Gastroesophageal sphincter (tissue), 4 donors: ENCODE results near the gene SNAI1. TPM values are rescaled to one million over a fixed set of nuclear protein-coding genes. Genes with fewer than 3 reads are reported as not detected.

Source experiments
- ATAC-seq: fragments of 150-250 bp; one replicate; pipeline ENCODE4 v1.9.1; 2016; ENCODE audit warnings: mild to moderate bottlenecking, moderate library complexity
- H3K27ac ChIP-seq, 4 donors: fragments of 200-600 bp; sonication (generic) in 3 of 4; 1 replicate in 3 of 4; 2 replicates in 1 of 4; pipeline ENCODE4 v1.5.1; 2016 to 2019
- H3K27me3 ChIP-seq: fragments of 200-600 bp; sonication (generic); one replicate; pipeline ENCODE4 v1.5.1; 2019
- H3K36me3 ChIP-seq, 2 donors: fragments of 200-600 bp; sonication (generic); one replicate each; pipeline ENCODE4 v1.5.1; 2019; ENCODE audit warnings: control low read depth in 1 of 2
- H3K4me1 ChIP-seq, 3 donors: fragments of 200-600 bp; sonication (generic); 1 replicate in 2 of 3; 2 replicates in 1 of 3; pipeline ENCODE4 v1.5.1; 2016 to 2019; ENCODE audit warnings: control low read depth in 2 of 3
- H3K4me3 ChIP-seq, 2 donors: fragments of 200-600 bp; sonication (generic); one replicate each; pipeline ENCODE4 v1.5.1; 2019; ENCODE audit warnings: mild to moderate bottlenecking in 1 of 2, moderate library complexity in 1 of 2
- H3K9me3 ChIP-seq, 3 donors: fragments of 200-600 bp; sonication (generic); one replicate each; pipeline ENCODE4 v1.5.1; 2017 to 2019; ENCODE audit warnings: control low read depth in 2 of 3
- CTCF ChIP-seq, 4 experiments: fragments of 200-600 bp in 2 of 4; fragments of 450-650 bp in 2 of 4; sonication (generic) in 1 of 4; IDR thresholded peaks; one replicate each; pipeline ENCODE4 v1.5.1; 2017 to 2019; ENCODE audit warnings: antibody characterized with exemption in 4 of 4, mild to moderate bottlenecking in 2 of 4, moderate library complexity in 2 of 4
- EP300 ChIP-seq: sonication (generic); formaldehyde crosslinking; IDR thresholded peaks from one replicate; pipeline ENCODE4 v1.6.1; 2017; ENCODE audit warnings: antibody characterized with exemption, mild to moderate bottlenecking
- POLR2A ChIP-seq, 2 donors: fragments of 450-650 bp; IDR thresholded peaks; one replicate each; pipeline ENCODE4 v1.6.1; 2017; ENCODE audit warnings: antibody characterized with exemption in 2 of 2, mild to moderate bottlenecking in 2 of 2, moderate library complexity in 1 of 2
- POLR2AphosphoS5 ChIP-seq: sonication (generic); formaldehyde crosslinking; IDR thresholded peaks from one replicate; pipeline ENCODE4 v1.6.1; 2017; ENCODE audit warnings: antibody characterized with exemption
- WGBS, 2 donors: methylation state at CpG; one replicate each; pipeline ENCODE4 v1.1.5; 2018; ENCODE audit warnings: low coverage in 1 of 2; 5-methylcytosine and 5-hydroxymethylcytosine counted together
- total RNA-seq, 4 donors: library from RNA; depleted of rRNA; stranded (reverse); fragments of >200 nt; gene quantifications; one replicate each; pipeline ENCODE4 v1.1.0, GENCODE V29; 2016

Gene SNAI1
- total RNA-seq, 4 donors from 2014 or later, result 0.79 to 2.6 (median 1.2) TPM

- Histone ChIP-seq H3K4me1 (peaks cover 0 to 9% (median 0%) of the 10 kb centered on the region in 3 donors), H3K27me3 (peaks cover 6% of the 10 kb centered on the region), H3K9me3 (no peaks in the 10 kb centered on the region), H3K36me3 (no peaks in the 10 kb centered on the region), H3K27ac (no peak overlapping the region), H3K4me3 (no peak overlapping the region)
- WGBS, 2 donors, result 90 to 94% methylated on average over 2 to 7 of the region's 13 CpGs
- TF ChIP-seq POLR2A (IDR thresholded peaks at IDR 0.05), result no peak
- no peak for TF ChIP-seq EP300
- no peak for TF ChIP-seq CTCF (IDR thresholded peaks at IDR 0.05)
- no peak for TF ChIP-seq POLR2AphosphoS5
- no peak for ATAC-seq
Measured at GRCh38 chr20:50019466-50020256, 36.9 kb downstream of the SNAI1 start.

DNA sequence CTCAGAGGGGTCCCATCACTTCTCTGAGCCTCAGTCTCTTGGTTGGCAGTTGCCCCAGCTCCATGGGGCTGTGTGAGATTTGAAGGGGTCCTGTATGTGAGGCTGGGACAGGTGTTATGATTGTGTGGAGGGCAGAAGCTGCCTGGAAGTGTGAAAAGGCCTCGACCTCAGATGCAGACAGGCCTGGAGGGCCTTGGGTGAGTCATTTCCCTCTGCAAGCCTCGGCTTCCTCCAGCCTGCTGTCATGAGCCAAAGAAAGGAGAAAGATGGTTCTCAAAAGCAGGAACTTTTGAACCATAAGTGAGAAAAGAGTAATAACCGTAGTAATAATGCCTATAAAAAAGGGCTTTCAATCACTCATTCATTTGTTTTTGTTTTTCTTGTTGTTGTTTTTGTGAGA is 37.5 kb downstream of the SNAI1 start:
- Histone ChIP-seq H3K36me3 (no peaks in the 10 kb centered on the region), H3K27me3 (peaks cover 6% of the 10 kb centered on the region), H3K27ac (no peak overlapping the region), H3K9me3 (no peaks in the 10 kb centered on the region), H3K4me1 (peaks cover 0 to 9% (median 0%) of the 10 kb centered on the region in 3 donors), H3K4me3 (no peak overlapping the region)
- 54 to 82% methylated on average over 3 of the region's 3 CpGs for WGBS, 2 donors
- ATAC-seq, result no peak
- TF ChIP-seq EP300, result no peak
- no peak for TF ChIP-seq POLR2A (IDR thresholded peaks at IDR 0.05)
- TF ChIP-seq CTCF (IDR thresholded peaks at IDR 0.05), result no peak
- no peak for TF ChIP-seq POLR2AphosphoS5

DNA sequence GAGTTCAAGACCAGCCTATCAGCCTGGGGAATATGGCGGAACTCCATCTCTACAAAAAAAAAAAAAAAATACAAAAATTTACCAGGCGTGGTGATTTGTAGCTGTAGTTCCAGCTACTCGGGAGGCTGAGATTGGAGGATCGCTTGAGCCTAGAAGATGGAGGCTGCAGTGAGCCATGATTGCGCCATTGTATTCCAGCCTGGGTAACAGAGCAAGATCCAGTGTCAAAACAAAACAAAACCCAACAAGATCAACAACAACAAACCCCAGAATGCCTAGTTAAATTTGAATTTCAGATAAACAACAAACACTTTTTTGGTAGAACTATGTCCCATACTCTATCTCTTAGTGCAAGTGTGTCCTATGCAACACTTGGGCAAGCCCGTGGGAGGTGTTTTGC is 39.9 kb downstream of the SNAI1 start:
- Histone ChIP-seq H3K4me3 (no peak overlapping the region), H3K4me1 (peaks cover 0 to 17% (median 0%) of the 10 kb centered on the region in 3 donors), H3K36me3 (no peaks in the 10 kb centered on the region), H3K27me3 (no peaks in the 10 kb centered on the region), H3K27ac (no peak overlapping the region), H3K9me3 (no peaks in the 10 kb centered on the region)
- ATAC-seq, result no peak
- no peak for TF ChIP-seq EP300
- no peak for TF ChIP-seq CTCF (IDR thresholded peaks at IDR 0.05)
- TF ChIP-seq POLR2AphosphoS5, result no peak
- no peak for TF ChIP-seq POLR2A (IDR thresholded peaks at IDR 0.05)
- 94 to 100% methylated on average over 3 to 5 of the region's 6 CpGs for WGBS, 2 donors

- WGBS, 2 donors, result 80 to 94% methylated on average over 1 to 6 of the region's 10 CpGs
- ATAC-seq, result no peak
- no peaks in the 10 kb centered on the region for H3K9me3 ChIP-seq
- no peak for TF ChIP-seq POLR2A (IDR thresholded peaks at IDR 0.05)
- no peak for TF ChIP-seq EP300
- no peak for TF ChIP-seq CTCF (IDR thresholded peaks at IDR 0.05)
- no peak for TF ChIP-seq POLR2AphosphoS5
- no peaks in the 10 kb centered on the region for H3K36me3 ChIP-seq
- H3K4me3 ChIP-seq, result no peak overlapping the region
- H3K27ac ChIP-seq, result no peak overlapping the region
- no peaks in the 10 kb centered on the region for H3K27me3 ChIP-seq
- H3K4me1 ChIP-seq, result peaks cover 0 to 23% (median 0%) of the 10 kb centered on the region in 3 donors
Measured at GRCh38 chr20:50023116-50023805, 40.5 kb downstream of the SNAI1 start.
